GM18951 (cell line): ENCODE data around the gene KNSTRN.

Experiments used
- POLR2A ChIP-seq: IDR thresholded peaks from 4 replicates; pipeline ENCODE4 v1.6.1; 2011; ENCODE audit warnings: mild to moderate bottlenecking; ENCODE audit not compliant: insufficient read length, insufficient read depth; ENCODE audit errors: extremely low read depth
- in situ Hi-C: fragments of 300-500 bp; cut with MboI; formaldehyde crosslinking; loops from one replicate; pipeline ENCODE4 v1.12.0; 2022; ENCODE audit warnings: low sequenced_read_pairs, mixed read lengths, inconsistent platforms; ENCODE audit not compliant: unreplicated experiment

KNSTRN gene

DNA sequence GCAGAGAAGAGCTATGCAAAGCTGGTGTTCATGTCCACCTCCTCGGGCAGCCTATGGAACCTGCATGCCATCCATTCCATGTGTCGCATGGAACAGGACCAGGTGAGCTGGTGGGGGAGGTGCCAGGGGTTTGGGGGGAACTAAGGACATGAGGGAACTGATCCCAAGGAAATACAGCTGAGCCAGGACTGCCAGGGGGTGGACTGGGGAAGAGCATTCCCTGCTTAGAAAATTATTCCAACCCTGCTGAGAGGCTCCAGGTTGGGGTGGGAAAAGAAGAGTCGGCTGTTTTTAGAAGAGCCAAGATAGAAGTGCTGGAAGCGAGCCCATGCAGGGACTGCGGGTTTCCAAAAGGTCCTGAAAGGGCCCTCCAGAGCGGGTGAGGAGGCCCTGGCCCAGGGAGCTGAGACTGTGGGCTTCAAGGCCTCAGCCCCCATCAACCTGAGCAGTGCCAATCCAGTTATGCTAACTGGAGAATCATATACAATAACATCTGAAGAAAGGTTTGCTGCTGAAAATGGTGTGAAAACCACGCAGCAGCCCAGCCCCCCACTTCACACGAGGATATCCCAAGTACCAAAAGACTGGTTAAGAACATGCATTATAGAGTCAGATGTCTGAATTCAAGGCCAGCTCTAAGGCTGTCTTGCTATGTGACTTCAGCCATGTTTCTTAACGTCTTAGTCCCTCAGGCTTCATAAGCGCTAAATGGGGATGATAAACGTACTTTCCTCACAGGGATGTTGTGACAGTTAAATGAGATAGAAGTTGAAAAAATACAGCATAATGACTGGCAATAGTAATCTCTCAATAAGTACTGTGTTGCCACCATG, 16.7 kb upstream of the KNSTRN start:
- no peak for TF ChIP-seq POLR2A
- in situ Hi-C loops, result no loop called here

- TF ChIP-seq POLR2A, result no peak
- in situ Hi-C loops, result no loop called here
Measured at GRCh38 chr15:40366457-40367370, 15.8 kb upstream of the KNSTRN start.

GRCh38 chr15:40367371-40367685, 15.2 kb upstream of the KNSTRN start:
- TF ChIP-seq POLR2A, result no peak
- in situ Hi-C loops, result no loop called here

GRCh38 chr15:40367686-40368611, 14.6 kb upstream of the KNSTRN start:
- in situ Hi-C loops, result no loop called here

GRCh38 chr15:40368719-40369473, 13.6 kb upstream of the KNSTRN start:
- in situ Hi-C loops, result no loop called here
- TF ChIP-seq POLR2A, result no peak

More at GRCh38 chr15:40367686-40368611, 14.6 kb upstream of the KNSTRN start:
- no peak for TF ChIP-seq POLR2A

DNA sequence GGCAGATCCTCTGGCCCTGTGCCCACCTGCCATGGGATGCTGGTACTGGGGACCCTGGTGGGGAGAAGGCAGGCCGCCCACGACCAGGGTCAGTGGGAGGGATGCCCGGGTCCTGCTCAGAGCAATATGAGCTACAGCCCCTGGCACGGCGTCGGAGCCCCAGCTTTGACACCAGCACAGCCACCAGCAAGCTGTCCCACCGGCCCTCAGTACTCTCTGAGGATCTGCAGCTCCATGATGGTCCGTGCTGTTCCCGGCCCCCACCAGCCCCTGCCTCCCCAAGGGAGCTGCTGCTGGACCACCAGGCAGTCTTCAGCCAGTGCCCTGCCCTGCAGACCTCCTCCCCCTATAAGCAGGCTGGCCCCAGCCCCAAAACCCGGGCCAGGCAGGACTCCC, 13.0 kb upstream of the KNSTRN start:
- in situ Hi-C loops, result no loop called here
- no peak for TF ChIP-seq POLR2A

DNA sequence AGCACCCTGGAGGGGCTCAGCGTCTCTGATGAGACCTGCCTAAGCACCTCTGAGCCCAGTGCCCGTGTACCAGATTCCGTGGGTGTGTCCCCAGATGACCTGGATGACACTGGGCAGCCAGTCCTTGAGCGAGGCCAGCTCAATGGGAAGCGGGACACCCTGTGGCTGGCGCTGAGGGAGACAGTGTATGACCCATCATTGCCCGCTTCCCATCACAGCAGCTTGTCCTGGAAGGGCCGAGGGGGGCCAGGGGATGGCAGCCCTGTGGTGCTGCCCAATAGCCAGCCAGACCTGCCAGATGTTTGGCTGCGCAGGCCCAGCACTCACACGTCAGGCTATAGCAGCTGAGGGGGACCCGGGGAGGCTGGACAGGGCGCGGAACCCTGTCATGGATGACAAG, 12.6 kb upstream of the KNSTRN start:
- in situ Hi-C loops, result loop anchor here (10.0 kb wide), 1 partner anchor 55 kb away; no protein-coding TSS in a partner anchor
- TF ChIP-seq POLR2A, result no peak

DNA sequence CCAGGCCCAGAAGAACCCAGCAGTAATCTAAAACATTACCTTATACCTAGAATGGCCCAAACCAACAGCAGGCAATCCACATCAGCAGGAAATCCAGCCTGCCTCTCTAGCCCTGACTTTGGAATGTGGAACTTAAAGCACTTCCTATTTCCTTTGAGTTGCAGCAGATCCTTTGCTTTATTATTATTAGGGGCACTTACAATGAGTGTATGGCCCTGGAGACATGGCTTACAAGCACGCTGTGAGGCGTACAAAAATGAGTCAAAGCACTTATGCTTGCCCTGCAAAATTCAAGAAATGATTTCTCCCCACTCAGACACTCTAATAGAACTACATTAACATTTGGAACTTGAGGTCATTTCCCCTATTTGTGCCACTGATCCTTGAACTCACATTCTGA, 9.5 kb upstream of the KNSTRN start:
- in situ Hi-C loops, result loop anchor here (10.0 kb wide), 1 partner anchor 52 kb away; no protein-coding TSS in a partner anchor
- no peak for TF ChIP-seq POLR2A

- in situ Hi-C loops, result loop anchor here (10.0 kb wide), 1 partner anchor 47 kb away; no protein-coding TSS in a partner anchor
- TF ChIP-seq POLR2A, result no peak
Measured at GRCh38 chr15:40377606-40378005, 4.9 kb upstream of the KNSTRN start.

GRCh38 chr15:40379374-40379773, 3.1 kb upstream of the KNSTRN start:
- TF ChIP-seq POLR2A, result no peak
- in situ Hi-C loops, result loop anchor here (10.0 kb wide), 1 partner anchor 45 kb away; no protein-coding TSS in a partner anchor

DNA sequence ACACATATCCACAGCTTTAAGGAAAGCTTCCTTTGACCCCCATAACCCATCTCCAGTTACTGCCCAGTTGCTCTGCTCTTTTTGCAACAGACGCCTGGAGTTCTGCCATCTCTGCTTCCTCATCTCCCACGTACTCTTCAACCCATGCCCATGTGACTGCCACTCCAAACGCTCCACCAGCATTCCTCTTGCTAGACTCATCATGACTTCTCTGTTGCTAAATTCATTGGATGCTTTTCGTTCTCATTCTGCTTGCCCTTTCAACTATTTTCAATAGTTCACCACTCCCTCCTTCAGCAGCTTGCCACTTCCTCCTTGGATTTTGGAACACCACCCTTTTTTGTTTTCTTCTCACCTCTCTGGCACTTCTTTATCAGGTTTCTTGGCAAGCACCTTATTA, 2.7 kb upstream of the KNSTRN start:
- no peak for TF ChIP-seq POLR2A
- in situ Hi-C loops, result loop anchor here (10.0 kb wide), 1 partner anchor 45 kb away; no protein-coding TSS in a partner anchor

DNA sequence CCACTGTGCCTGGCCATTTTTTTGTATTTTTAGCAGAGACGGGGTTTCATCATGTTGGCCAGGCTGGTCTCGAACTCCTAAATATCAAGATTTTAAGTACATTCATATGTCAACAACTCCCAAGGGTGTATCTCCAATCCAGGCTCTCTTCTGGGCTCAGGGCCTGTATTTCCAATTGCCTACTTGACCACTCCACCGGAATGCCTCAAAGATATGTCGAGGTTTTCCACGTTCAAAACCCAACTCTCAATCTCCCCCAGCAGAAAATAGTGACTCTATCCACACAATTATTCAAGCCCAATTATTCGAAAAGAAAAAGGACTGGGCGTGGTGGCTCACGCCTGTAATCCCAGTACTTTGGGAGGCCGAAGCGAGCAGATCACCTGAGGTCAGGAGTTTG, 1.9 kb upstream of the KNSTRN start:
- no peak for TF ChIP-seq POLR2A
- in situ Hi-C loops, result no loop called here
